Panc1 (cell line): ENCODE measurements around the gene SVOP.

Experiments used
- CTCF ChIP-seq: fragments of 450-650 bp; IDR thresholded peaks from 2 replicates; pipeline ENCODE4 v1.5.1; 2017; ENCODE audit warnings: mild to moderate bottlenecking
- POLR2AphosphoS5 ChIP-seq: IDR thresholded peaks from 2 replicates; pipeline ENCODE4 v1.6.1; 2012; ENCODE audit warnings: mild to moderate bottlenecking, low read depth, low read length, moderate library complexity
- REST ChIP-seq, 2 experiments: IDR thresholded peaks; 2 replicates each; pipeline ENCODE4 v1.6.1; 2011 to 2012; ENCODE audit warnings: low read depth in 2 of 2, control low read depth in 1 of 2, low read length in 1 of 2, mild to moderate bottlenecking in 1 of 2, moderate library complexity in 1 of 2; ENCODE audit not compliant: insufficient read depth in 1 of 2
- TCF7L2 ChIP-seq: IDR thresholded peaks from 2 replicates; pipeline ENCODE4 v1.6.1; 2011; ENCODE audit warnings: mild to moderate bottlenecking, low read depth, low read length, inconsistent platforms

- TF ChIP-seq CTCF: no peak
- TF ChIP-seq POLR2AphosphoS5: no peak
- TF ChIP-seq REST (IDR thresholded peaks at IDR 0.05; ENCODE audit: insufficient read depth in 1 of 2, low read depth in 2 of 2, low read length in 1 of 2): no peak
- no peak for TF ChIP-seq TCF7L2
Observed at GRCh38 chr12:108948367-108948766, 72.5 kb downstream of the SVOP start.
